Fibroblast of lung (primary cell): ENCODE results near the gene PMEPA1. TPM values are rescaled to one million over a fixed set of nuclear protein-coding genes. Genes with fewer than 3 reads are reported as not detected.

Experiments used
- DNase-seq, 2 donors: peaks; one replicate each; pipeline versions ENCODE4 v3.0.0 to v3.0.0-alpha.2; 2010; ENCODE audit warnings: low read depth in 2 of 2
- H2AFZ ChIP-seq: 2 replicates; pipeline ENCODE4 v1.5.1; 2012; ENCODE audit warnings: low read length, control low read depth, inconsistent platforms
- H3K27ac ChIP-seq: 2 replicates; pipeline ENCODE4 v1.5.1; 2011; ENCODE audit warnings: low read length, control low read depth; ENCODE audit not compliant: insufficient read depth
- H3K27me3 ChIP-seq: 2 replicates; pipeline ENCODE4 v1.5.1; 2011; ENCODE audit warnings: mild to moderate bottlenecking, low read length; ENCODE audit not compliant: control insufficient read depth, insufficient read depth
- H3K36me3 ChIP-seq: 2 replicates; pipeline ENCODE4 v1.5.1; 2011; ENCODE audit warnings: low read length; ENCODE audit not compliant: control insufficient read depth, insufficient read depth
- H3K4me1 ChIP-seq: 2 replicates; pipeline ENCODE4 v1.5.1; 2011; ENCODE audit warnings: low read length; ENCODE audit not compliant: control insufficient read depth, insufficient read depth; ENCODE audit errors: extremely low read depth
- H3K4me2 ChIP-seq: 2 replicates; pipeline ENCODE4 v1.5.1; 2011; ENCODE audit warnings: low read length, control low read depth; ENCODE audit not compliant: insufficient read depth; ENCODE audit errors: extremely low read depth
- H3K4me3 ChIP-seq, 4 experiments: fragments of 200-600 bp in 1 of 4; sonication (generic) in 1 of 4; replicated peaks in 1 of 4; 2 replicates each; pipeline ENCODE4 v1.5.1; 2011 to 2016; ENCODE audit warnings: low read length in 4 of 4, low read depth in 3 of 4, mild to moderate bottlenecking in 3 of 4, control low read depth in 2 of 4, inconsistent platforms in 1 of 4, mixed read lengths in 1 of 4; ENCODE audit not compliant: insufficient read depth in 1 of 4; ENCODE audit errors: control extremely low read depth in 1 of 4
- H3K79me2 ChIP-seq: 2 replicates; pipeline ENCODE4 v1.5.1; 2012; ENCODE audit warnings: mild to moderate bottlenecking, low read length, inconsistent platforms; ENCODE audit not compliant: control insufficient read depth, insufficient read depth
- H3K9ac ChIP-seq: 2 replicates; pipeline ENCODE4 v1.5.1; 2011; ENCODE audit warnings: mild to moderate bottlenecking, low read length, control low read depth; ENCODE audit not compliant: insufficient read depth
- H3K9me3 ChIP-seq: 2 replicates; pipeline ENCODE4 v1.5.1; 2012; ENCODE audit warnings: low read depth, low read length; ENCODE audit not compliant: control insufficient read depth, insufficient read depth
- H4K20me1 ChIP-seq: 2 replicates; pipeline ENCODE4 v1.5.1; 2011; ENCODE audit warnings: low read length; ENCODE audit not compliant: control insufficient read depth, insufficient read depth; ENCODE audit errors: extremely low read depth
- EZH2 ChIP-seq: IDR thresholded peaks from 2 replicates; pipeline ENCODE4 v1.5.1; 2012; ENCODE audit warnings: low read length, control low read depth, mild to moderate bottlenecking; ENCODE audit errors: missing control alignments
- polyA plus RNA-seq, 2 donors: library from polyadenylated mRNA; depleted of rRNA in 1 of 2; stranded (reverse) in 1 of 2; unstranded in 1 of 2; fragments of >200 nt; gene quantifications; 2 replicates each; pipeline ENCODE4 v1.2.1, GENCODE V29; 2011 to 2012; ENCODE audit warnings: missing spikeins in 1 of 2
- total RNA-seq: library from RNA; depleted of rRNA; stranded (reverse); fragments of >200 nt; gene quantifications from 2 replicates; pipeline ENCODE4 v1.2.1, GENCODE V29; 2014
- TF ChIP-seq, protein P1 (sequence below), 2 donors: IDR thresholded peaks in 1 of 2; conservative IDR thresholded peaks in 1 of 2; 1 replicate in 1 of 2; 2 replicates in 1 of 2; pipeline ENCODE4 v1.5.1; 2011 to 2012; ENCODE audit warnings: low read length in 2 of 2, control low read depth in 1 of 2, inconsistent platforms in 1 of 2, low read depth in 1 of 2, mild to moderate bottlenecking in 1 of 2

The PMEPA1 gene
- total and polyA plus RNA-seq, 2 donors (not counting 1 experiment from before 2014, with no cell fraction given): 0.19 to 0.33 TPM

DNA sequence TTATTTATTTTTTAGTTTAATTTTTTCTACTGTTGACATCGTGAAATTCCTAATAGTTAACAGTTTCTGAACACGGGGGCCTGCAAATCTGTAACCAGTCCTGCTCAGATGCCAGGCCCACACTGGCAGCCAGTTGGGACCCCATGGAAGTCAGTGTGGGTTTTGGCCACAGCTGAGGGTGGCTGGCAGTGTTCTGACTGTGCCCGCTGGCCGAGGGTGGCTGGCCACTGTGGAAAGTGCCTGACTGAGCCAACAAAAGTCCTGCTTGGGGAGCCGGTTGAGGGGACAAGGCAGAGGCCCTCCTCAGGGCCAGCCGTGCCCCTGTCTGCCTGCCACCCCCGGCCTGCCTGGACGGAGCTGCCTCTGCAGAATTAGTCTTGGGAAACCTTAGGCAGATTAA lies 4.1 kb upstream of the PMEPA1 start:
- Histone ChIP-seq H3K27me3 (peaks cover 6% of the 10 kb centered on the region), H3K4me1 (no peaks in the 10 kb centered on the region), H3K9me3 (no peaks in the 10 kb centered on the region), H3K9ac (no peak overlapping the region), H3K4me3 (no peak overlapping the region), H2AFZ (no peak overlapping the region), H3K4me2 (no peak overlapping the region), H3K36me3 (no peaks in the 10 kb centered on the region), H4K20me1 (no peaks in the 10 kb centered on the region), H3K79me2 (no peaks in the 10 kb centered on the region), H3K27ac (no peak overlapping the region)
- no peak for DNase-seq
- TF ChIP-seq, protein P1, sequence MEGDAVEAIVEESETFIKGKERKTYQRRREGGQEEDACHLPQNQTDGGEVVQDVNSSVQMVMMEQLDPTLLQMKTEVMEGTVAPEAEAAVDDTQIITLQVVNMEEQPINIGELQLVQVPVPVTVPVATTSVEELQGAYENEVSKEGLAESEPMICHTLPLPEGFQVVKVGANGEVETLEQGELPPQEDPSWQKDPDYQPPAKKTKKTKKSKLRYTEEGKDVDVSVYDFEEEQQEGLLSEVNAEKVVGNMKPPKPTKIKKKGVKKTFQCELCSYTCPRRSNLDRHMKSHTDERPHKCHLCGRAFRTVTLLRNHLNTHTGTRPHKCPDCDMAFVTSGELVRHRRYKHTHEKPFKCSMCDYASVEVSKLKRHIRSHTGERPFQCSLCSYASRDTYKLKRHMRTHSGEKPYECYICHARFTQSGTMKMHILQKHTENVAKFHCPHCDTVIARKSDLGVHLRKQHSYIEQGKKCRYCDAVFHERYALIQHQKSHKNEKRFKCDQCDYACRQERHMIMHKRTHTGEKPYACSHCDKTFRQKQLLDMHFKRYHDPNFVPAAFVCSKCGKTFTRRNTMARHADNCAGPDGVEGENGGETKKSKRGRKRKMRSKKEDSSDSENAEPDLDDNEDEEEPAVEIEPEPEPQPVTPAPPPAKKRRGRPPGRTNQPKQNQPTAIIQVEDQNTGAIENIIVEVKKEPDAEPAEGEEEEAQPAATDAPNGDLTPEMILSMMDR (conservative IDR thresholded peaks at IDR 0.05 in 1 of 2, IDR thresholded peaks at IDR 0.05 in 1 of 2; ENCODE audit: low read depth in 1 of 2, low read length in 2 of 2): no peak
- no peak for TF ChIP-seq EZH2

DNA sequence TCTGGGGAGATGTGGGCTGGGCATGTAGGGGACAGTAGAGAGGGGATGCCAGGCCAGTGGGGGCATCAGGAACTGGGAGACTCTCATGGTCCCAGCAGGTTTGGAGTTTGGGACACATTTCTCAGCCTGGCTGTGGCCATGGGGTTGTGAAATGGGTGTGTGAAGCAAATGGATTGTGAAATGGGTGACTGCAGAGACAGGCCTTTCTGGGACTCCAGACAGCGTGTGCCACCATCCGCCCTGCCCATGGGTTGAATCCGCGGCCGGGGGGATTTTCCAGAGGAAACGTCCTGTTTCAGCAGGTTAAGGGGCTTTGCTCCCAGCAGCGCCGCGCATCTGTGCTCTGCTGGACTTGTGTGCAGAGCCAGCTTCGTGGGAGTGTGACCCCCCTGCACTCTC lies 3.7 kb upstream of the PMEPA1 start:
- no peak for DNase-seq
- H3K4me3 ChIP-seq: no peak overlapping the region
- H3K36me3 ChIP-seq: no peaks in the 10 kb centered on the region
- no peaks in the 10 kb centered on the region for H4K20me1 ChIP-seq
- TF ChIP-seq, protein P1 (conservative IDR thresholded peaks at IDR 0.05 in 1 of 2, IDR thresholded peaks at IDR 0.05 in 1 of 2; ENCODE audit: low read depth in 1 of 2, low read length in 2 of 2): no peak
- no peak for TF ChIP-seq EZH2
- H3K79me2 ChIP-seq: no peaks in the 10 kb centered on the region
- no peak overlapping the region for H3K27ac ChIP-seq
- H3K9ac ChIP-seq: no peak overlapping the region
- H3K9me3 ChIP-seq: no peaks in the 10 kb centered on the region
- no peak overlapping the region for H3K4me2 ChIP-seq
- peaks cover 11% of the 10 kb centered on the region for H3K27me3 ChIP-seq
- no peaks in the 10 kb centered on the region for H3K4me1 ChIP-seq
- no peak overlapping the region for H2AFZ ChIP-seq

DNA sequence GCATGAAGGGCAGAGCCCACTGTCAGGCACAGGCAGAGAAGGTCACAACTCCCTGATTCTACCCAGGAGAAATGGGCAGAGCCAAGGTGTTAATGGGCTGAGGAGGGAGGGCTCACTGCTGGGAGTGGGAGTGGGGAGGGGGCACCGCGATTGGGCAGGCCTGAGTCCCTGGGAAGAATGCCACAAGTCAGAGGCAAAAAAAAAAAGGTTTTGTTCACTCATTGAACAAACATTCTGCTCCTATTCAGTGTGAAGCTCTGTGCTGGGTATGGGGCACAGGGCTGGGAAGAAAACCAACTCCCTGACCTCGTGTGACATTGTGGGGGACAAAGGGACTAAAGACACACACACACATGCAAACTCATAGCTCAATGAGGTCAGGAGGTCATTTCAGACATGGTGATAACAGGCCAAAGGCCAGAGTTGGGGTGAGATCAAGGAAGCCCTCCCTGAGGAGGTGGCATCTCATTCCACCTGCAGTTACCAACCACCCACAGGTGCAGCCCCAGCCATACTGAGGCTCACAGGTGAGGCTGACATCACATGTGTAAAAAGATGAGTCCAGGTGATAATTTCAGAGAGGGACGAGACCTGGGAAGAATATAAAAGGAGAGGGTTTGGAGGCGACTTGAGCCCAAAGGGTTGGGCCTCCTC lies 3.2 kb upstream of the PMEPA1 start:
- no peaks in the 10 kb centered on the region for H3K79me2 ChIP-seq
- H3K27ac ChIP-seq: no peak overlapping the region
- H3K4me2 ChIP-seq: no peak overlapping the region
- TF ChIP-seq, protein P1 (conservative IDR thresholded peaks at IDR 0.05 in 1 of 2, IDR thresholded peaks at IDR 0.05 in 1 of 2; ENCODE audit: low read depth in 1 of 2, low read length in 2 of 2): no peak
- TF ChIP-seq EZH2: no peak
- no peak overlapping the region for H3K9ac ChIP-seq
- DNase-seq: no peak
- no peak overlapping the region for H2AFZ ChIP-seq
- no peaks in the 10 kb centered on the region for H3K4me1 ChIP-seq
- H3K9me3 ChIP-seq: no peaks in the 10 kb centered on the region
- no peak overlapping the region for H3K4me3 ChIP-seq
- H4K20me1 ChIP-seq: no peaks in the 10 kb centered on the region
- no peaks in the 10 kb centered on the region for H3K36me3 ChIP-seq
- H3K27me3 ChIP-seq: peaks cover 16% of the 10 kb centered on the region
